ENCODE results near the gene ZNF385C.
"Not testable (repeated sequence)": the region's sequence is repeated elsewhere in the genome, so short reads cannot be mapped to it uniquely, and the experiment has no call there.

GRCh38 chr17:42013740-42014139 is 84.5 kb downstream of the ZNF385C start:
- TF ChIP-seq CTCF, POLR2A (IDR thresholded peaks at IDR 0.05): not testable (repeated sequence)

All from body of pancreas (tissue), 4 donors.